ENCODE measurements around the gene IGSF22.
"Not testable (repeated sequence)": the region's sequence is repeated elsewhere in the genome, so short reads cannot be mapped to it uniquely, and the experiment has no call there.

Gene IGSF22

DNA sequence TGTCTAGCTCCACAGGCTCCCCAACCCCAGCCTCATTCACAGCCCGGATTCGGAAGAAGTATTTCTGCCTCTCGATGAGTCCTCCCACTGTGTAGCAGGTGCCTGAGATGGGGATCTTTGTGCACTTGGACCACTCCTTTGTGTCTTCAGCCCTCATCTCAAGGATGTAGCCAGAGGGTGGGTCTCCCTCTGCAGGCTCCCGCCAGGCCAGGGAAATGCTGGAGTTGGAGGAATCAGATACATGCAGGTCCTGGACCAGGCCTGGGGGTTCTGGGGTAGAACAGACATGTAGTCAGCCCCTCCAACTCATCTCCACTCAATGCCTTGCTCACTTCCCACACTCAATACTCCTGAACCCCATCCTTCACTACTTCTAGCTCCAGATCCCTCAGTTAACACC lies 16.6 kb downstream of the IGSF22 start:
- no peak for DNase-seq

DNA sequence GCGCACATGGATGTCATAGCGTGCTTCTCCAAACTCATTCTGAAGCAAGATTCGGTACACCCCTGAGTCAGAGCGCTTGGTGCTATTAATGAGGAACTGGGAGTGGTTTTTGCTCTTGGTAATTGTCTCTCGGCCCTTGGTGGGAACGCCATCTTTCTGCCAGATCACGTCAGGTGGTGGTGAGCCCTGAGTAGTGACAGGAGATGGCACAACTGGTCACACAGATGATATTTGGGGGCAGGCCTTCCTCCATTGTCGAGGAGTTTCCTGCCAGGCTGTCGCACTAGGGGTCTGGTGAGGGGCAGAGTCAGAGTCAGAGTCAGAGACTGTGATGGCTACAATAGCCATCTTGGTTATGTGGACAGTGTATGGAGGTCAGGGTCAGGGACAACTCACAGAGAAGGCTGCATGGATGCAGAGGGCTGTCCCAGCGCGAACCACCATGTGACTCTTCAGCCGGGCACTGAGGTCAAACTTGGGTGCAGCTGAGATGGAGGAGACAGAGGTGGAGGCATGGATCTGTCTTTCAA lies 18.1 kb downstream of the IGSF22 start:
- no peak for DNase-seq

DNA sequence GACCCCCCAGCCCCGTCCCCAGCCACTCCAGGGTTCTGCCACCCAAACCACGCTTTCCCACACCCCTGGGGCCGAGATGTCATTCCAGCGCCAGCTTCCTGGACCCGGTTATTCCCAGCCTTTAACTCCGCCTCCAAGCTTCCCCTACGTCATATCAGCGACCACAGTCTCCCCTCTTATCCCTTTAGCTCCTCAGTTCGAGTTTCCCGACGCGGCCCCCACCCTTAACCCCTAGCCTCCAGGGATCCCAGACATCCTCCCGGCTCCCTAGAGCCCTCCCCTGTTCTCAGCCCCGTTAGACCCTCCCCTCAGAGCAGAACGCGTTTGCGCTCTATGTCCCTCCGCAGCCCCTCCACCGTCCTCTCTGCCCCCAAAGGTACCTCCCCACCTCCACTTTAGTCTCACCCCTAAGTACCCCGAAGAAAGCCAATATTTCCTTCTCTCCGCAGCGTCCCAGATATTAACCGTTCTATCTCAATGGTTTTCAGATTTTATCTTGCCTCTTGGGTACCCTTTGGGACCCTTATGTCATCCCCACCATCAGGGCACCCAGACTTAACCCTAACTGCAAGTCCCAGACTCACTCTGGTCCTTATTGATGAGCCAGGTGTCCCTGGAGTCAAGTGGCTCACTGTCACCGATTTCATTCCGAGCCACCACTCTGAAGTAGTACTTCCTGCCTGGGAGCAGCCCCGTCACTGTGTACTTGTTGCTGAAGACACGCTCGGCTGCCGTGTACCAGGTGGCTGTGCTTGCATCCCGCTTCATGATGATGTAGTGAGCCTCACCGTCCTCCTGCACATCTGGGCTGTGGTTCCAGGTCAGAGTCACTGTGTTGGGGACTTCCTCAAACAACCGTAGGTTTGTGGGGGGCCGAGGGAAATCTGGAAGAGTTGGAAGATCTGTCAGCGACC lies 19.4 kb downstream of the IGSF22 start:
- no peak for DNase-seq

DNA sequence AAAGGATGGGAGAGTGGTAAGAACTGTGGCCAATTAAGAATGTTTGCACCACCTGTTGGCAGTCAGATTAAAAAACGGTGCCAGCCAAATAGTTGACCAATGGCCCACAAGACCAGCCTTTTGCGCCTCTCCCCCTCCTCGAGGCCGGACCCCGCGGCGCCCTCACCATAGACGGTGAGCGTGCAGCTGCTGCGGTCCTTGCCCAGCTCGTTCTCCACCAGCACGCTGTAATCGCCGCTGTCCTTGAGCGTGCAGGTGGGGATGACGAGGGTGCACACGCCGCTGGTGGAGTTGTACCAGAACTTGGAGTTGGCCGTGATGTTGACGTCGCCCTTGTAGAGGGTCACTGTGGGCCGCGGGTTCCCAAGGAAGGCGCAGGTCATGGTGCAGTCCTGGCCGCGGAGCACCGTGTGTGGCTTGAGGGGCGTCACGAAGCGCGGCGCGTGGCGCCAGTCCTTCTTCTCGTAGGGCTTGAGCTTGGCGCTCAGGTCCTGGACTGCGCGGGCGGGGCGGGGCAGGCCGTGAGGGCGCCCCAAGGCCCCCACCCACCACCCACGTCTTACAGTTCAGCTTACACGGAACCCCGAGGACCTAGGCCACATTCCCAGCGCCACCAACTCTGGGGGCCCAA lies 20.2 kb downstream of the IGSF22 start:
- DNase-seq, result no peak

DNA sequence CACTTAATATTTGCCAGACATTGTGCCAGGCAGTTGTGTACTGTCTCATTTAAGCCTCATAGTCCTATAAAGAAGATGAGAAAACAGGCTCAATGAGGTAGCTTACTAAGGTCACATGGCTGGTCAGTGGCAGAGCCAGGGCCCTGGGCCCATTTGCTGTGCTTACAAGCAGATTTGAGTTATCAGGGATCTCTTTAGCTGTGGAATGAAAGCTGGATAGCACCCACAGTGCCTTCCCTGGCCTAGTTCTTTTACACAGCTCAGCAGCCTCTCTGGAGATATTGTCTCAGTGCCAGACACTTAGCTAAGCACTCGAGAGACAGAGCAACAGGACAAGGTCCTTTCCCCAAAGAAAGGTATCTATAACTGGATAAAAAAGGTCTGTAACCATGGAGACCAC lies 21.3 kb downstream of the IGSF22 start:
- no peak for DNase-seq

DNA sequence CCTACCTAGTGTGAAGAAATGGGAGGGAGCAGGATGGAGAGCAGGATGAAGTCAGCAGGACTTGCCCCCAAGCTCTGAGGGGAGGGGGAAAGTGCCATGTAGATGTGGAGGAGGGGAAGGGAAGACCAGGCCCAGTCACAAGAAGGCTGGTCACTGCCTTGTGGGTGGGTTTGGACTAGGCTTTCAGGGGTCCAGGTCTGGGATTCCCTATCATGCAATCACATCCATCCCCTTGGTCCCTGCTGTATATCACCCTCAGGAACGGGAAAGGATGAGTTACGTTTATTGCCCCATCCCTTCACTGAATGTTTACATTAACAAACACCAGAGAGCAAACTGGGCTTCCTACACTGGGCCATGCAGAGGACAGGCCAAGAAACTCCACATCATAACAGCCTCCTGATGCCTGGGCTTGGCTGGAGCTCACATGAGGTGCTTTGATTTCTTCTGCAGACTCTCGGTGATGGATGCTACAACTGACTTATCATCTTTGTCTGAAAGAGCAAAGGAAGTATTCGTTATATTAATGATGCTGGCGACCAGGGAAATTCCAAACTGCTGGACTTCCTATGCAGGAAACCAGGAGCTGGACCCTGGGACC lies 21.8 kb downstream of the IGSF22 start:
- DNase-seq, result no peak

DNA sequence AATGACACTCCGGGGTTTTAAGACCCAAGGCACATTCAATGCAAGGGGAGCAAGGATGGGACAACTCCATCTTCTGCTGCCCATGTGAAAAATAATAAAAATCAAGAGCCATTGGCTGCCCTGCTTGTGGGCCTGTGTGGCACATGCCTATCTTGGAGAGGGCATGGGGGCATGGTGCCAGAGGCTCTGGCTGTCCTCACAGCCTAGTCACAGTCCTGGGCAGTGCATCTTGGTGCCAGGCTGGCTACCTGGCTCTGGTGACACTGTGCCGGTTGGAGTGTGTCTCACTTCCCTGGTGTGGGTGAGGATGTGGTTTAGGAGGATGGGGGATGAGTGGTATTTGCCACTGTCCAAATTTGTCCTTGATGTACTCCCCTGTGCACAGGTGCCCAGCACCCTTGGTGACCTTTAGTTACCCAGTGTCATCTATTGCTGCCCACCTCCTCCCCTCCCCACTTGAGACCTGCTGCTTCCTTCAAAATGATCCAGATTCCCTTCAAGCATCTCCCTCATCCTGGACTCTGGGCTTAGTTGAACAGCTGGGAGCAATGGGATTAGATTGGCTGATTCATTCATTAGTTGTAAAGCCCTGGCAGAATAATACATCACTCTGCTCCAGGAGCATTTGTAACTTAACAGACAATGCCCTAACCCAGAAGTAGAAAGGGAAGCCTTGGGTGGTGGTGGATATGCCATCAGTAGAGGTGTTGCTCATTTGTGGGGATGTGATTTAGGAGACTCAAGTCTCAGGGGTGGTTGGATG lies 22.8 kb downstream of the IGSF22 start:
- DNase-seq, result no peak

DNA sequence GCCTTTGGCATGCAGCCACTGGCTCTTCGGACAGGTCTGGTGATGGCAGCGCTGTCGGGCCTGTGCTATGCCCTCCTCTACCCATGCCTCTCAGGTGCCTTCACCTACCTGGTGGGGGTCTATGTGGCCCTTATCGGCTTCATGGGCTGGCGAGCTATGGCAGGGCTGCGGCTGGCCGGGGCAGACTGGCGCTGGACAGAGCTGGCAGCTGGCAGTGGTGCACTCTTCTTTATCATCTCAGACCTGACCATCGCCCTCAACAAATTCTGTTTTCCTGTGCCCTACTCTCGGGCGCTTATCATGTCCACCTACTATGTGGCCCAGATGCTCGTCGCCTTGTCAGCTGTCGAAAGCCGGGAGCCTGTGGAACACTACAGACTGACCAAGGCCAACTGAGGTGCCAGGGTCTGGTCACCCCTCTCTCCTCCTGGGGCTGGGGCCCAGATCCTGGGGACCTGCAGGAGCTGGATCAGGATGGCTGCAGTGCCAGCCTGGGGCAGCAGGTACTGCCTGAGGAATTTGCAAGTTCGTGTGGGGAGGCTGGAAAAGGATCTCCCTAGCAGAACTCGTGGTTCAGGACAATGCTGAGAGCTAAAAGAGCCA lies 24.3 kb downstream of the IGSF22 start:
- DNase-seq, result no peak

DNA sequence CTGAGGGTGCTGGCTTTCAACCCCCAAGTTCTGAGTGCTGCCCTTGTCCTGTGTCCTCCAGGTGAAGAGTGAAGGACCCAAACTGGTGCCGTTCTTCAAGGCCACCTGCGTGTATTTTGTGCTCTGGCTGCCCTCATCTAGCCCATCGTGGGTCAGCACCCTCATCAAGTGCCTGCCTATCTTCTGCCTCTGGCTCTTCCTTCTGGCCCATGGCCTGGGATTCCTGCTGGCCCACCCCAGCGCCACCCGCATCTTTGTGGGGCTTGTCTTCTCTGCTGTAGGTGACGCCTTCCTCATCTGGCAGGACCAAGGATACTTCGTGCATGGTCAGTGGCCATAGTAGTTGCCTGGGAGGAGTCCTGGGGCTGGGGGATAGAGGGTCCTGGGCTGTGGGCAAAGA lies 25.1 kb downstream of the IGSF22 start:
- no peak for DNase-seq

DNA sequence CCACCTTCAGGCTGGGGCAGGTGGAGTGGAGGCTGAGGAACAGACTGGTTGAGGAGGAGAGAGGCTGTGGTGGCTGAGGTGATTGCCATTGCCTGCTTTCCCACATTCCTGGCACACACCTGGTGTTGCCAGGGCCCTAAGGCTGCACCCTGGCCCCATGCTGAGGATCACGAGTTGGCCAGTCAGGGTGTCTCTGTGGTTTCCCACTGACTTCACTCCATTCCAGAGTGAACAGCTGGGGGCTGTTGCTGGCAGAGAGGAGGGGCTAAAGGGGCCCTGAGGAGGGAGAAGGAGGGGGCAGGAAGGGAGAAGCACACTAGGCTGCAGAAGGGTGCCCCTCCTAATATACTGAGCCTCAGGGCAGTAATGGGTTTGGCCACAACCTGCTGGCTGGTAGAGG lies 25.6 kb downstream of the IGSF22 start:
- DNase-seq, result no peak

DNA sequence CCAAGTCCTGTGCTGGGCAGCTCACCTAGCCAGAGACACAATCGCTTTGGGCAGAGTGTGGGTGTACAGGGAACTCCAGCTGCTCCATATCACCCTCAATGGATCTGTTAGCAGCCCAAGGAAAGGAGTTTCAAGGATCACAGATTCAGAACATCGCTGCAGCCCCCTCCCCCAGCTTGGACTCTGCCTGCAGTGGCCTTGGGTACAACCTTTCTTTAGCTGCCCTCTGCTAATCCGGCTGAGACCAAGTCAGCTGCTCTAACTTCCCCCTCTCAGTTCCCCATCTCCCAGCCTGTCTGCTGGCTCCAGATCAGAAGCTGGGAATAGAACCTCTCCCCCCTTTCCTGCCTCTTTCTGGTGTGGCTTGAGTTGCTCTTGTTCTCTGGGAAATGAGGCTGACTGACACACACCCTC lies 26.1 kb downstream of the IGSF22 start:
- no peak for DNase-seq

DNA sequence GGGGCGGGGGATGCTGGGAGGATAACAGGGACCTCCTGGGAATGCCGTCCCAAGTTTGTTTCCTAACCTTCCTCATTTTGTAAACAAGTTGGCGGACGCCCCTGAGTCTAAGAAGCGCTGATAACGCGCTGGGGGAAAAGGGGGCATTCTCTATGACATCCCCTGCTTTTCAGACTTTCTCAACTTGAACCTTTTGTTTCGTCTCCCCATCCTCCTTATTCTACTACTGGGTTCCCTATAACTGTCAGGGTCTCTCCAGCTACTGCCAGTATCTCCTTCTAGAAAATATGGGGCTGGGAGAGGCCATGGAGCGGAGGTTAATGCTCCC lies 26.8 kb downstream of the IGSF22 start:
- DNase-seq, result no peak

DNA sequence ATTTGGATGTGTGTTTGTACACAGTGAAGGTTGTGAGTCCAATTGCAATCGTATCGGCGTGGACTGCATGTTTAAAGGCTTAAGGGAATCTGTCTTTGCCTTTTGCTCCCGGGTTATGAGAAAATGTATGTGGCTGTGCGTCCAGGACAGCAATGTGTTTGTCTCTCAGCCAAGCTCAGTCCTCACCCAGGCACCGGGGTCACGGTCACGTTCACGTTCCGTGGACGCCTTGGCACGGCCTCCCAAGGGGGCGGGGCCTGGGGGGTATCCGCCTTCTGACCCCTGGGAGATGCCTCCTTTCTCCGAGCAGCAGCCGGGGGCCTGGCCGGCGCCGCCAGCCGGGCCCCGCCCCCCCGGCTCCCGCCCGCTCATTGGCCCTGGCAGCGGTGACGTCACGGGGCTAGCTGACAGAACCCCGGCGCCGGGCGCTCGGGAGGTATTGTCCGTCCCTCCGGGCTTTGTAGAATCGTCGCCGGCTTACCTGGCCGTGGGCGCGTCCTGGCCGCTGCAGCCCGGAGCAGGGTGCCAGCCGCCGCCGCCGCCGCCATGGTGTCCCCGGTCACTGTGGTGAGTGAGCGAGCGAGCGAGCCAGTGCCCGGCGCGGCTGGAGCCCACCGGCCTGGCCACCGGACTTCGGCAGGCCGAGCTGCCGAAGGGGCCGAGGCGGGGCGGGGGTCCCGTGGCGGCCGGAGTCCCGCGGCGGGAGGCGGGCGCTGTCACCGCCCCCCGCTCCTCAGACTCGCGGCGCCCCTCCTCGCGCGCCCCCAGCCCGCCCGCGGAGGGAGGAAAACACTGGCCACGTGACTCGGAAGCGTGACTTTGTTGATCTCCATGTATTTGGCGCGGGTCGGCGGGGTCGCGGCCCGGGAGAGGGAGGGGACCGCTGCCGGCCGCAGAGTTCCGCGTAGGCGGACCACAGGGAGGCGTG lies 27.4 kb downstream of the IGSF22 start, which contains the start of gene TMEM86A:
Gene TMEM86A, plus strand, starts transcription at position 439 of the 928 bp plus-strand sequence. Its CDS starts 108 bp downstream, at position 547.
- DNase-seq, result peak; percentile 79

DNA sequence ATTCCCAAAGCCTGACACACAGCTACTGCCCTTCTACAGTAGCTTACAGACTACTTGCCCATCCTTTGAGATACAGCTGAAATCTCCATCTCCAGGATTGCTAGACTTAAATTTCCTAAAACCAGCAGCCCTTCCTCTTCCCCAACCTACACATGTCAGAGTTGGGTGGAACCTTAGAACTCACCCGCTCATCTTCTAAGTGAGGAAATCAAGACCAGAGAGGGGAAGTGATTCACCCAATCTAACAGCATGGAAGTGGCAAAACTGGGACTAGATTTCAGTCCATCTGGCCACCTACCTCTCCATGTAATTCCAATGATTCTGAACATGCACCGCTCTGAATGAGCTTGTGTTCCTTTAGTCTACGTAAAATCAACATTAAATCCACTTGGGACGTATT lies 28.4 kb downstream of the IGSF22 start:
- no peak for DNase-seq

DNA sequence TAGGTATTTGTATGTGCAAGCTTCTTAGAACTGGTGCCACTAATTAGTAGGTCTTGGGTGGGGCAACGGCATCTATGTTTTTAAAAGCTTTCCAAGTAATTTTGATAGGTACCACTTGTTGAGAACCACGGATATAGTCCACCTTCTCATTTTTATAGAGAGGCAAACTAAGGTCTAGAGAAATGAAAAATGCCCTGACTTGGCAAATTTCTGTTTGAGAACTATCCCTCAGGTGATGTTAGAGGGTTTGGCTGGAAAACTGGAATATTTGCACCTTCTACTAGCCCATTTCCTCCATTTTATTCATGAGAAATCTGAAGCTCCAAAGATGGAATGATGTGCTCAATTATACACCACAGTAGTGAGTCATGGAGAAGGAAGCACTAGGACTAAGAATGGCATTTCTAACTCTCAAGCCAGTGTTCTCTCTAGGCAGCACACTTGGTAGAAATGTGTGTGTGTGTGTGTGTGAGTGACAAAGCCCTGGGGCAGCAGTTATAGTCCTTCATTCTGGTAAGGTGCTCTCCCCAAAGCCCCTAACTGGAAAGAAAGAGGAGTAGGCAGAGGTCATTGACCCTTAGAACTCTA lies 29.3 kb downstream of the IGSF22 start:
- no peak for DNase-seq

DNA sequence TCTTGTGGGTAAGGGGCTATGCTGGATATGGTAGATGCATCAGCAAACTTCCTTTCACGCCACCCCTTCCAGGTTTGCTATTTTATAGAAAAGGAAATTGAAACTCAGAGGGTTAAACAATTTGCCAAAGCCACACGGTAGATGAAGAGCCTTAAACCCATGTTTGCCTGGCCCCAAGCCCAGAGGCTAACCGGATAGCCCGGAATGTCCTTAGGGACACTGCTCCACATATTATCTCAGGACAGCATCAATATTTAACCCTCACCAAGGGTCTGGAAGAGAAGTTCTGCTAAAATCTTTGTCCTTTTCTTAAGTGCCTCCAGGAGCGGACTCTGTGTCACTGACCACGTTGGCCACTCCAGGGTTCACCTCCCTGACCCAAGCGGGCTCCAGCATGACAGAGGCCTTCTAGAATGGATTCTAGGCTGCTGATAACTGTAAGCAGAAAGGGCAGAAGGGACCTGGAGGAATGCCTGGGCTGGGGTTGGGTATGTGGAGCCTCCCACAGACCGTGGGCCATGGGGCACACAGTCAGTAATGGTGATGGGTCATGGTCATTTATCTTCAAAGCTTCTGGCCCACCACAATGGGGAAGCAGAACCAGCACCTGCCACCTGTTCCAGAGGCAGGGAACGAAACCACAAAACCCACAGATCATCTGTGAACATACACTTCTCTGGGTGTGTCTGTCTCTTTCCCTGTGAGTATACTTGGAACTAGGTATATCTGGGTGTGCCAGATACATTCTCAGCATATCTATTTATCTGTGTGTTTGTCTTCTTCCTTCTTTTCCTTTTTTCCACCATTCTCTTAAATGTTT lies 32.8 kb downstream of the IGSF22 start:
- no peak for DNase-seq

DNA sequence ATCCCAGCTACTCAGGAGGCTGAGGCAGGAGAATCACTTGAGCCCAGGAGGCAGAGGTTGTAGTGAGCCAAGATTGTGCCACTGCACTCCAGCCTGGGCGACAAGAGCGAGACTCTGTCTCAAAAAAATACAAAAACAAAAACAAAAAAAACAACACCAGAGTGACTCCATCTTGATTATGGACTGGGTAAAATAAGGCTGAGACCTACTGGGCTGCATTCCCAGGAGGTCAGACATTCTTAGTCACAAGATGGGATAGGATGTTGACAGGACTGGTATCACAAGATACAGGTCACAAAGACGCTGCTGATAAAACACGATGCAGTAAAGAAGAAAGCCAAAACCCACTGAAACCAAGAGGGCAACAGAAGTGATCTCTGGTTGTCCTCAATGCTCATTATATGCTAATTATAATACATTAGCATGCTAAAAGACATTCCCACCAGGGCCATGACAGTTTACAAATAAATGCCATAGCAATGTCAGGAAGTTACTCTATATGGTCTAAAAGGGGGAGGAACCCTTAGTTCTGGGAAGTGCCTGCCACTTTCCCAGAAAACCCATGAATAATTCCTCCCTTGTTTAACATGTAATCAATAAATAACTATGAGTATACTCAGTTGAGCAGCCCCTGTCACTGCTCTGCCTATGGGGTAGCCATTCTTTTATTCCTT lies 34.4 kb downstream of the IGSF22 start:
- DNase-seq, result not testable (repeated sequence)

DNA sequence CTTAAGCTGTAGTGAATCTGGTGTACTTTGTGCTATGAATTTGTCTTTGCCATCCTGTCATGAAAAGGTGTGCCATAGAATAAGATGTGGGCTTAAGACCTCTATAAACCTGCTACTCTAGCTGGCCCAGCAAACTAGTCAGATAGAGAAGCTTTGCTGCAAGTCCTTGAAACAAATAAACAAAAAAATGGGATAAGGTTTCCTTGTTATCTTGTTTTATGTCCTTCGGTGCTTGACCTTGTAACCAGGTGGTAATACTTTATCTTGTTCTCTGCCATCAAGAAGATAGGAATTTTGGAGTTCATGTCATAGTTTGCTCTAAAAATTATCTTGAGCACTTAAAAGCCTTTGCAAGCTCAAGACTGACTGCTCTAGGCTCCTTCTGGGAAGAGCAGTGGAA lies 41.7 kb downstream of the IGSF22 start:
- no peak for DNase-seq

DNA sequence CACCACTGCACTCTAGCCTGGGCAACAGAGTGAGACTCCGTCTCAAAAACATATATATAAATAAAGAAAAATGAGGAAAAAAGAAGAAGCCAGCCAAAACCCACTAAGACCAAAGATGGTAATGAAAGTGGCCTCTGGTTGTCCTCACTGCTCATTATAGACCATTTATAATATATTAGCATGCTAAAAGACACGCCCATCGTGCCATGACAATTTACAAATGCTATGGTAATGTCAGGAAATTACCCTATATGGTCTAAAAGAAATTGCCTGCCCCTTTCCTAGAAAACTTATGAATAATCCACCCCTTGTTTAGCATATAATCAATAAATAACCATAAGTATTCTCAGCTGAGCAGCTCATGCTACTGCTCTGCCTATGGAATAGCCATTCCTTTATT lies 43.5 kb downstream of the IGSF22 start:
- DNase-seq, result no peak

DNA sequence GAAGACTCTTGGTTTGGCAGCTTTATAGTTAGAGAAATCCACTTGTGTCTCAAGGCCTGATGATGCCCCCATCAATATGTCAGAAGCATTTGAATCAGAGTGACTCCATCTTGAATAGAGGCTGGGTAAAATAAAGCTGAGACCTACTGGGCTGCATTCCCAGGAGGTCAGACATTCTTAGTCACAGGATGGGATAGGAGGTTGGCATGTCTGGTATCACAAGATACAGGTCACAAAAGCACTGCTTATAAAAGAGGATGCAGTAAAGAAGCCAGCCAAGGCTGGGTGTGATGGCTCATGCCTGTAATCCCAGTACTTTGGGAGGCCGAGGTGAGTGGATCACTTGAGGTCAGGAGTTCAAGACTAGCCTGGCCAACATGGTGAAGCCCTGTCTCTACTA lies 44.0 kb downstream of the IGSF22 start:
- not testable (repeated sequence) for DNase-seq
